ENCODE data around the gene KLRF2. TPM values are rescaled to one million over a fixed set of nuclear protein-coding genes. Genes with fewer than 3 reads are reported as not detected.

The KLRF2 gene
- total RNA-seq, 1 experiment from 2014 or later, result not detected

DNA sequence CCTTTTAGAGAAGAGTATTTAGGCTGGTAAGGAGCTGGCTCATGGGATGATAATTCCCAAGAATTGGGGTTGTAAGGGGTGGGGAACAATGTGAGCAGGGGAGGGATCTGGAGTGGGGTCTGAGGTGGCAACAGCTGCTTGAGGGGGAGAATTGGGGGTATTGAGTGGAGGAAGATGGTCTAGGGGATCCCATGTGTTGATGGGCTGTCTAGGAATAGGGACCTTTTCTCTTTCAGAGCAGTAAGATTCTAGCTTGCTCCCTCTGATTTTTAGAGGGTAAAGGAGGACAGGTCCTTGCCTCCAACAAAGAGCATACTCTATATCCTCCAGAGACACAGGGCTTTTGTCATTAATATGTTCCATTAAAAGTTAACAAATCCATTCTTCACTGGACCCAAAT lies 28.4 kb downstream of the KLRF2 start:
- ChIA-PET POLR2A (no interaction called here), CTCF (interaction anchor here (0.5 kb wide), 1 partner anchor 28 kb away, joined by 4 read pairs; no protein-coding TSS in a partner anchor)
- Histone ChIP-seq H3K9me3 (peaks cover 19% of the 10 kb centered on the region), H3K27me3 (replicated peaks; ENCODE audit: control insufficient read depth, insufficient read depth, low read length) (no peaks in the 10 kb centered on the region), H3K36me3 (ENCODE audit: control insufficient read depth, insufficient read depth, low read length) (no peaks in the 10 kb centered on the region), H3K4me3 (ENCODE audit: low read depth, low read length) (no peak overlapping the region), H3K4me1 (no peaks in the 10 kb centered on the region)
- no peaks in the 10 kb centered on the region for H3K36me3 Mint-ChIP-seq (ENCODE audit: insufficient read depth, unreplicated experiment)
- H3K27me3 Mint-ChIP-seq (ENCODE audit: insufficient read depth, unreplicated experiment), result peaks cover 2% of the 10 kb centered on the region
- no peaks in the 10 kb centered on the region for H3K4me1 Mint-ChIP-seq (ENCODE audit: low read depth, unreplicated experiment)
- DNase-seq, result no peak
- no peak overlapping the region for H3K27ac Mint-ChIP-seq (ENCODE audit: unreplicated experiment)
- no TSS peak for BruUV-seq (replicated peaks)
- H3K4me3 Mint-ChIP-seq (ENCODE audit: unreplicated experiment), result no peak overlapping the region
- TF ChIP-seq CTCF (IDR thresholded peaks at IDR 0.05; ENCODE audit: insufficient read depth in 1 of 2, low read depth in 1 of 2, low read length in 1 of 2, severe bottlenecking in 1 of 2, unreplicated experiment in 1 of 2), result no peak
- H3K9me3 Mint-ChIP-seq (ENCODE audit: unreplicated experiment), result peaks cover 55% of the 10 kb centered on the region
- intact Hi-C loops (cut with micrococcal nuclease; ENCODE audit: unreplicated experiment), result no loop called here

DNA sequence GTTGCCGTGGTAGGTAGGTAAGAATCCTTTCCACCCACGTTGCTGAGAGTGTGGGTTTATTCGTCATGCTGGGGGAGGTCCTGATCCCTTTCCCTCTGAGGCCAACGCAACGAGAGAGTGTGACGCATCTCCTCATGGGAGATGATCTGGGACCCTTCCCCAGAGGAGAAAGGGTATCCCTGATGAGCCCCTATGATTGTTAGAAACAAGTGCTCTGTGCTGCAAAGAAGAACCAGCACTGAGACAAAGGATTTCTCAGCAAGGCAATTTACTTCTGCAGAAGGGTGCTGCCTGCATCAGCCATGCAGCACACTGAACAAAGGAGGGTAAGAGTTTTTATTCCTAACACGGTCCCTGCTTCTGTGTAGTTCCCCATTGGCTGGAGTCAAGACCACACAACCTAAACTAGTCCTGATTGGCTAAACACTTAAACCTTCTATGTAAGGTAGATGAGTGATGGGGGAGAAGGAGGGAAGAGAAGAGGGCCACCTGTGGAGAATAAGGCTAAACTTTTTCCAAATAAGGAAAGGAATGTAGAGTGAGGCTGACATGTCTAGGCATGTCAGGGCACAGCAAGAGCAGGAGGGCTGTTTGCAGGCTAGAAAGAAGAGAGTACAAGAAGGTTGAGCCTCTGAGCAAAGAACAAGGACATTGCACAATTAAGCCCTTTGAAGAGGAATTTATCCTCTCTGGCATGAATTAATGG lies 29.6 kb downstream of the KLRF2 start:
- no peak overlapping the region for H3K4me3 Mint-ChIP-seq (ENCODE audit: unreplicated experiment)
- H3K36me3 ChIP-seq (ENCODE audit: control insufficient read depth, insufficient read depth, low read length), result no peaks in the 10 kb centered on the region
- H3K36me3 Mint-ChIP-seq (ENCODE audit: insufficient read depth, unreplicated experiment), result no peaks in the 10 kb centered on the region
- H3K27ac Mint-ChIP-seq (ENCODE audit: unreplicated experiment), result no peak overlapping the region
- no peak for DNase-seq
- TF ChIP-seq CTCF (IDR thresholded peaks at IDR 0.05; ENCODE audit: insufficient read depth in 1 of 2, low read depth in 1 of 2, low read length in 1 of 2, severe bottlenecking in 1 of 2, unreplicated experiment in 1 of 2), result no peak
- BruUV-seq (replicated peaks), result no TSS peak
- H3K9me3 ChIP-seq, result peaks cover 19% of the 10 kb centered on the region
- no peak overlapping the region for H3K4me3 ChIP-seq (ENCODE audit: low read depth, low read length)
- peaks cover 55% of the 10 kb centered on the region for H3K9me3 Mint-ChIP-seq (ENCODE audit: unreplicated experiment)
- H3K27me3 Mint-ChIP-seq (ENCODE audit: insufficient read depth, unreplicated experiment), result peaks cover 2% of the 10 kb centered on the region
- H3K4me1 ChIP-seq, result no peaks in the 10 kb centered on the region
- no peaks in the 10 kb centered on the region for H3K27me3 ChIP-seq (replicated peaks; ENCODE audit: control insufficient read depth, insufficient read depth, low read length)
- intact Hi-C loops (cut with micrococcal nuclease; ENCODE audit: unreplicated experiment), result no loop called here
- POLR2A ChIA-PET, result no interaction called here
- CTCF ChIA-PET, result no interaction called here
- H3K4me1 Mint-ChIP-seq (ENCODE audit: low read depth, unreplicated experiment), result no peaks in the 10 kb centered on the region

- H3K36me3 Mint-ChIP-seq (ENCODE audit: insufficient read depth, unreplicated experiment), result no peaks in the 10 kb centered on the region
- no peak for TF ChIP-seq CTCF (IDR thresholded peaks at IDR 0.05; ENCODE audit: insufficient read depth in 1 of 2, low read depth in 1 of 2, low read length in 1 of 2, severe bottlenecking in 1 of 2, unreplicated experiment in 1 of 2)
Observed at GRCh38 chr12:9911708-9912107, 30.4 kb downstream of the KLRF2 start.

More at GRCh38 chr12:9911708-9912107, 30.4 kb downstream of the KLRF2 start:
- BruUV-seq (replicated peaks), result no TSS peak
- no peaks in the 10 kb centered on the region for H3K4me1 ChIP-seq
- H3K36me3 ChIP-seq (ENCODE audit: control insufficient read depth, insufficient read depth, low read length), result no peaks in the 10 kb centered on the region
- no peaks in the 10 kb centered on the region for H3K27me3 ChIP-seq (replicated peaks; ENCODE audit: control insufficient read depth, insufficient read depth, low read length)
- Mint-ChIP-seq H3K9me3 (ENCODE audit: unreplicated experiment) (peaks cover 55% of the 10 kb centered on the region), H3K27me3 (ENCODE audit: insufficient read depth, unreplicated experiment) (peaks cover 2% of the 10 kb centered on the region), H3K27ac (ENCODE audit: unreplicated experiment) (no peak overlapping the region), H3K4me1 (ENCODE audit: low read depth, unreplicated experiment) (no peaks in the 10 kb centered on the region), H3K4me3 (ENCODE audit: unreplicated experiment) (no peak overlapping the region)
- DNase-seq, result no peak
- CTCF ChIA-PET, result no interaction called here
- peaks cover 19% of the 10 kb centered on the region for H3K9me3 ChIP-seq
- intact Hi-C loops (cut with micrococcal nuclease; ENCODE audit: unreplicated experiment), result no loop called here
- H3K4me3 ChIP-seq (ENCODE audit: low read depth, low read length), result no peak overlapping the region
- POLR2A ChIA-PET, result no interaction called here

All from Caco-2 (cell line).